ENCODE measurements around the gene ADORA3. TPM values are rescaled to one million over a fixed set of nuclear protein-coding genes. Genes with fewer than 3 reads are reported as not detected.
A peak's percentile ranks its signal among the peaks of the same experiment; 100 is the strongest.

Gene ADORA3
- total and polyA plus RNA-seq, 5 donors, result 2.0 to 10.9 (median 9.9) TPM

- Histone ChIP-seq H3K9me3 (ENCODE audit: control insufficient read depth, low read length) (no peaks in the 10 kb centered on the region), H3K27me3 (ENCODE audit: control insufficient read depth, insufficient read depth) (no peaks in the 10 kb centered on the region)
- WGBS, result 91% methylated on average over 3 of the region's 3 CpGs
Measured at GRCh38 chr1:111520053-111520452, 16.6 kb upstream of the ADORA3 start.

DNA sequence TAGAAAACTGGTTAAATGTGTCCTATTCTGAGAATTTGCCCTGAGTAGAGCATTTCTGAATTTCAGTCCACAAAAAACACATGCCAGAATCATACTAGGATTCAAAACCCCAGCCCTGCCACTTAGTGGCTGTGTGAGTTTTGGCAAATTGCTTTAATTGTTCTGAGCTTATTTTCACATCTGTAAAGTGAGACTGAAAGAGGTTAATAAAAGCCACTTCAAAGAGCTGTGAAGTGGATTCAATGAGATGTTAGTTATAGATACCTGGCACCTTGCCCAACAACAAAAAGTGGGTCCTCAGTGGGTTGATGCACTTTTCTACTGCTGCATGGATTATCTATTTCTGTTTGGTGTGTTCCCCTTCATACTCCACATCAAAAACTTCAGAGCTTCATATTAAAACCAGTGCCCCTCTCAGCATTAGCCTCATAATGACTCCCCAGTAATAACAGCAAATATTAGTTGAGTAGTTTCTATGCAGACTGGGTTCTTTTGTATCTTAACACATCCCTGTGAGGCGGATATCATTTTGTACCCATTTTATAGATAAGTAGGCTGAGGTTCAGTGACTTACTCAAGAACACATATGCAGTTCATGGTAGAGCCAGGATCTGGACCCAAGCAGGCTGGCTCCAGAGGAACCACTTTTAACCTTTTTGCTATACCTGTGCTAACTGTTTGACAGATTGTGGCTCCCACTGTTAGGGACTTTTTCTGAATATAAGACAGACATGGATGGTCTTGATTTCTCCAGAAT is 14.2 kb upstream of the ADORA3 start:
- intact Hi-C loops (cut with DNase I), result loop anchor here in 2 of 4 donors (5.0 to 10.0 kb wide), 3 partner anchors 75 to 107 kb away; partner anchors contain the start of gene RAP1A (in 1 of the 2)
- H3K4me3 ChIP-seq (ENCODE audit: low read length), result no peak overlapping the region
- no peak overlapping the region for H3K27ac ChIP-seq (ENCODE audit: low read length)
- peaks cover 21% of the 10 kb centered on the region for H3K4me1 ChIP-seq (ENCODE audit: control insufficient read depth, insufficient read depth, low read length)
- ATAC-seq, result no peak
- 98% methylated on average over 1 of the region's 1 CpG for WGBS
- no peak for DNase-seq
- H3K9me3 ChIP-seq (ENCODE audit: control insufficient read depth, low read length), result no peaks in the 10 kb centered on the region
- no peaks in the 10 kb centered on the region for H3K27me3 ChIP-seq (ENCODE audit: control insufficient read depth, insufficient read depth)

More at GRCh38 chr1:111520053-111520452, 16.6 kb upstream of the ADORA3 start:
- DNase-seq, result no peak
- Histone ChIP-seq H3K4me1 (ENCODE audit: control insufficient read depth, insufficient read depth, low read length) (peaks cover 12% of the 10 kb centered on the region), H3K4me3 (ENCODE audit: low read length) (no peak overlapping the region), H3K27ac (ENCODE audit: low read length) (no peak overlapping the region)
- intact Hi-C loops (cut with DNase I), result no loop called here
- ATAC-seq, result no peak

- Histone ChIP-seq H3K4me1 (ENCODE audit: control insufficient read depth, insufficient read depth, low read length) (peaks cover 21% of the 10 kb centered on the region), H3K4me3 (ENCODE audit: low read length) (peak overlapping the region; percentile 3), H3K27ac (ENCODE audit: low read length) (peak overlapping the region; percentile 55), H3K27me3 (ENCODE audit: control insufficient read depth, insufficient read depth) (no peaks in the 10 kb centered on the region), H3K9me3 (ENCODE audit: control insufficient read depth, low read length) (no peaks in the 10 kb centered on the region)
- intact Hi-C loops (cut with DNase I), result loop anchor here in 2 of 4 donors (5.0 to 10.0 kb wide), 3 partner anchors 76 to 109 kb away; partner anchors contain the start of gene RAP1A (in 1 of the 2)
- DNase-seq, result peak; percentile 83 to 91 (median 86)
- 3% methylated on average over 13 of the region's 13 CpGs for WGBS
- peak; percentile 80 to 87 for ATAC-seq
Measured at GRCh38 chr1:111516005-111516535, 12.6 kb upstream of the ADORA3 start.

DNA sequence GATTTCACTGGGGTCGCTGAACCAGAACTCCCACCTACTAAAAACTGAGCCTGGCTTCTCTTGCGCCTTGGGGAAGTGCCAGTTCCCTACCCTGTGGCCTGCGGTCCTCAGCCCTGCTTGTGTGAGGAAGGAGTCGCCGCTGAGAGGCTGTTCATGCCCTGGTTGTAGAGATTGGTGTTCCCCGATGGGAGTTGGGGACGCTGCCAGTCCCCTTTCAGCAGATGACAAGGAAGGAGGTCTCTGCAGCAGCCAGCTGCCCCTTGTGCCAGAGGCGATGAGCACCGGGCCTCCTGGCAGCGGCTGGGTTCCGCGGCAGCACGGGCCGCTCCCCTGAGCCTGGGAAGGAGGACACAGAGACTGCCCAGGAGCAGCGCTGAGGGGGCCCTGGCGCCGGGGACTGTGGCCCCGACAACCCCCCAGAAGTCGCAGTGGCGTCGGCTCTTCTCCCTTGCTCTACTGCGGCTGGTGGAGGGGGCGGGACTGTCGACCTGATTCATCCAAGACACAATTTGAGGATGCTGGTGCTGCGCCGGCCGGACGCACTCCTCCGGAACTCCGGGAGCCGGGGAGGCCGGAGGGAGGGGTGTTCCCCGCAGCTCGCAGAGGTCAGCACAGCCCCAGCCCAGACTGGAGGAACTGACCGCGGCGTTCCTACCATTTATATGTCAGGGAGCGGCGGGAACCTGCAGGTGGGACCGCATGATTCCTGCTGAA is 12.0 kb upstream of the ADORA3 start:
- intact Hi-C loops (cut with DNase I), result loop anchor here in 2 of 4 donors (5.0 to 10.0 kb wide), 3 partner anchors 77 to 109 kb away; partner anchors contain the start of gene RAP1A (in 1 of the 2)
- peaks cover 21% of the 10 kb centered on the region for H3K4me1 ChIP-seq (ENCODE audit: control insufficient read depth, insufficient read depth, low read length)
- 4% methylated on average over 40 of the region's 40 CpGs for WGBS

DNA sequence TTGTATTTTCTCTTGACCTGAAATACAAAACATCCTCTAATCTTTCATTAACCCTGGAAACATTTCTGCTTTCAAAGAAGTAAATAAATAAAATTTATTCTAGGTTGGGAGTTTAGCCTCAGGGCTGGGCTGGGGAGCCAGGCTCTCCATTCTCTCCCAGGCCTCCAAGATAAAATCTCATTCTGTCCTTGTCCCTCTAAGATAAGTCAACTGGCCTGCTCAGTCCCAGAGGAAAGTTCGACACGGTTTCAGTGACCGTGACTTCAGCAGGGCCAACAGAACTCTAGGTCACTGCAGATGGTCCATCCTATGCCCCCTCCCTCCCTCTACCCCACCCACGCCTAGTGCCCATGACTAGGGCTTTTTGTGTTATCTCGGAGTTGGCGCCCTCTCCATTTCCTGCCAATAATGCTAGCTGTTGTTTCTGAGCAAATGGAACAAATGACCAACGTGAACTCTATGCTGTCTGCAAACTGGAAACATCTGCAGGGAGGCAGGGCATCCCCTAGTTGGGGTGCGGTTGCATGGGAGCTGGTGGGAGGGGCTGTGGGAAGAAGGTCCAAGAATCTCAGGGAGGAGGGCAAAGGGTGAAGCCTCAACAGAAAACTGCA is 10.1 kb upstream of the ADORA3 start:
- Histone ChIP-seq H3K9me3 (ENCODE audit: control insufficient read depth, low read length) (no peaks in the 10 kb centered on the region), H3K27me3 (ENCODE audit: control insufficient read depth, insufficient read depth) (no peaks in the 10 kb centered on the region), H3K27ac (ENCODE audit: low read length) (no peak overlapping the region), H3K4me3 (ENCODE audit: low read length) (no peak overlapping the region), H3K4me1 (ENCODE audit: control insufficient read depth, insufficient read depth, low read length) (peaks cover 31% of the 10 kb centered on the region)
- DNase-seq (peak; percentile 49 to 59 (median 54)), ATAC-seq (peak in 1 of 2 donors; percentile 14)
- WGBS, result 47% methylated on average over 8 of the region's 8 CpGs
- intact Hi-C loops (cut with DNase I), result loop anchor here in 1 of 4 donors (5.0 to 10.0 kb wide), 2 partner anchors 111 to 144 kb away; no protein-coding TSS in a partner anchor

More for the DNA sequence above, 12.0 kb upstream of the ADORA3 start:
- H3K27me3 ChIP-seq (ENCODE audit: control insufficient read depth, insufficient read depth), result no peaks in the 10 kb centered on the region
- peak; percentile 88 to 93 (median 92) for DNase-seq
- H3K4me3 ChIP-seq (ENCODE audit: low read length), result peak overlapping the region; percentile 3
- peak overlapping the region; percentile 55 for H3K27ac ChIP-seq (ENCODE audit: low read length)
- H3K9me3 ChIP-seq (ENCODE audit: control insufficient read depth, low read length), result no peaks in the 10 kb centered on the region
- peak; percentile 82 to 90 for ATAC-seq

GRCh38 chr1:111512931-111513330 is 9.5 kb upstream of the ADORA3 start:
- no peak for DNase-seq
- H3K27me3 ChIP-seq (ENCODE audit: control insufficient read depth, insufficient read depth), result no peaks in the 10 kb centered on the region
- no peak overlapping the region for H3K27ac ChIP-seq (ENCODE audit: low read length)
- H3K4me3 ChIP-seq (ENCODE audit: low read length), result no peak overlapping the region
- no peak for ATAC-seq
- WGBS, result 88% methylated on average over 3 of the region's 3 CpGs
- H3K9me3 ChIP-seq (ENCODE audit: control insufficient read depth, low read length), result no peaks in the 10 kb centered on the region
- intact Hi-C loops (cut with DNase I), result loop anchor here in 1 of 4 donors (5.0 to 10.0 kb wide), 2 partner anchors 112 to 144 kb away; no protein-coding TSS in a partner anchor
- H3K4me1 ChIP-seq (ENCODE audit: control insufficient read depth, insufficient read depth, low read length), result peaks cover 31% of the 10 kb centered on the region

DNA sequence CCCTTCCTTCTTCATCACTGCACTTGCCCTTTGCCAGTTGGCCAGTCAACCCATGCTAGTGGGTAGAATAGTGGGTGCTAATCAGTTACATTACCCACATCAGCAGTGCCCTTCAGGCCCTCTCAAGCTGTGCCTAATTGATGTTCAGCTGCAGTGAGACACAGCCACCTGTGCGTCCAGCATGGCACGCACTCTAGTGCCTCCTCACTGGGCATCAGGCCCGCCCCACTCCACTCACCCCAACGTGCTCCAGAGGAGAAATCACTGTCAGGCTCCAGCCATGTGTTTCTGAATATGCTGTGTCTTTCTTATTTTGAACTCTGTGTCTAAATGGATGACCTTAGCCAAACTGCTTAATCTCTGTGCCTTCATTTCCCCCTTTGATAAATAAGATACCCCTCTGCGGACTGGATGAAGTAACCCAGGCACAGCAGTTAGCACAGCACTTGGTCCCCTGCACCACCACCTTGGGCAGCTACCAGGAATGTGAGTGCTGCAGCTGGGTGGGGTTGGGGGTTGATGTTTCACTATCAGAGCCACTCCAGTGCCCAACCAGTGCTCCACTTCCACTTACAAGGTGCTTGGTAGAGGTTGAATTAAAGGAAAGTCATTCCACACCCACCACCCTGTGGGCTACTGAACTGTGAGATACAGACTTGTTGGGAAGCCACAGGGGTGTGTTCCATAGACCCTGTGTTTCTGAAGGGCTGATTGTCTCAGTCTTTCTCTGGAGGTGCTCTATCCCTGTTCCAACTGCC is 8.9 kb upstream of the ADORA3 start:
- ATAC-seq (no peak), DNase-seq (peak in 2 of 3 donors; percentile 49 to 60)
- Histone ChIP-seq H3K27me3 (ENCODE audit: control insufficient read depth, insufficient read depth) (no peaks in the 10 kb centered on the region), H3K27ac (ENCODE audit: low read length) (no peak overlapping the region), H3K9me3 (ENCODE audit: control insufficient read depth, low read length) (no peaks in the 10 kb centered on the region), H3K4me3 (ENCODE audit: low read length) (no peak overlapping the region), H3K4me1 (ENCODE audit: control insufficient read depth, insufficient read depth, low read length) (peaks cover 31% of the 10 kb centered on the region)
- WGBS, result 78% methylated on average over 5 of the region's 5 CpGs
- intact Hi-C loops (cut with DNase I), result loop anchor here in 1 of 4 donors (5.0 to 10.0 kb wide), 2 partner anchors 112 to 145 kb away; no protein-coding TSS in a partner anchor

DNA sequence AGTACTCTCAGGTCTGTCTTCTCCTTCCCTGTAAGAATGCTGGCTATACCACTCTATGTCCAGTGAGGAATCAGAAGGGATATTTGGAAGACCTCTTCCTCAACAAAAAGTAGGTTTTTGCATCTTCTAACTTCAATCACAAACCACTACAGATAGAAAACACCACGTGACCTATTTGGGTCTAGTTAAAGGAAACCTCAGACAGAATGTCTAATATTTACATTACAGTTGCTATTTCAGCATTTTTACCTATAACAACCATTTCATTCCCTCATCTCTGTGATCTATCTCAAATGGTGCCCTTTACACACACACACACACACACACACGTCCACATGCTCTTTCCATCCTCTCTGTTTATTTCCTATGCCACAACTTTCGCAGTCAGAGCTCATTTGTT is 7.9 kb upstream of the ADORA3 start:
- no peaks in the 10 kb centered on the region for H3K27me3 ChIP-seq (ENCODE audit: control insufficient read depth, insufficient read depth)
- H3K27ac ChIP-seq (ENCODE audit: low read length), result no peak overlapping the region
- no peak for DNase-seq
- intact Hi-C loops (cut with DNase I), result loop anchor here in 1 of 4 donors (5.0 to 10.0 kb wide), 2 partner anchors 113 to 146 kb away; no protein-coding TSS in a partner anchor
- peaks cover 25% of the 10 kb centered on the region for H3K4me1 ChIP-seq (ENCODE audit: control insufficient read depth, insufficient read depth, low read length)
- ATAC-seq, result no peak
- H3K9me3 ChIP-seq (ENCODE audit: control insufficient read depth, low read length), result no peaks in the 10 kb centered on the region
- WGBS, result 90% methylated on average over 3 of the region's 3 CpGs
- H3K4me3 ChIP-seq (ENCODE audit: low read length), result no peak overlapping the region

DNA sequence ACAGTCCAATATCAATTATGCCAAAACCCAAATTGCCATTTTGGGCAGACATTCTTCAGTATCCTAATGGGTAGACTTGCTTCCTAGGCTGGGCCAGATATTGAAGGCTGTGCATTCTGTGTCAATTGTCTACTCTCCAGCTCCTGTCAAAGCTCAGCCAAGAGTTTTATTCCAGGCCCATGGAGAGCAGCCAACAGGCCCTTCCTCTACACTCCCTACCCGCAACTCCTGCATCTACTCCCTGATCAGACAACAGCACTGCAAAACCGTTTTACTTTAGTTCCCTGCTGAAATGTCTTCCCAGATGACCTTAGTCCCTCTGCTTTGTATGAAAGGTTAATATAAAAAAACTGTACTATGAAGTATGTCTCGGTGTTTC is 6.6 kb upstream of the ADORA3 start:
- WGBS, result 11% methylated on average over 3 of the region's 3 CpGs
- H3K4me1 ChIP-seq (ENCODE audit: control insufficient read depth, insufficient read depth, low read length), result peaks cover 19% of the 10 kb centered on the region
- DNase-seq, result peak; percentile 56 to 85 (median 78)
- H3K9me3 ChIP-seq (ENCODE audit: control insufficient read depth, low read length), result no peaks in the 10 kb centered on the region
- ATAC-seq, result peak; percentile 42 to 43
- H3K27ac ChIP-seq (ENCODE audit: low read length), result no peak overlapping the region
- intact Hi-C loops (cut with DNase I), result loop anchor here (2.0 to 10.0 kb wide), 3 partner anchors 115 to 147 kb away; no protein-coding TSS in a partner anchor
- no peak overlapping the region for H3K4me3 ChIP-seq (ENCODE audit: low read length)
- H3K27me3 ChIP-seq (ENCODE audit: control insufficient read depth, insufficient read depth), result no peaks in the 10 kb centered on the region
